ENCODE data around the gene CES5A.
"Not testable (repeated sequence)": the region's sequence is repeated elsewhere in the genome, so short reads cannot be mapped to it uniquely, and the experiment has no call there.

CES5A gene

DNA sequence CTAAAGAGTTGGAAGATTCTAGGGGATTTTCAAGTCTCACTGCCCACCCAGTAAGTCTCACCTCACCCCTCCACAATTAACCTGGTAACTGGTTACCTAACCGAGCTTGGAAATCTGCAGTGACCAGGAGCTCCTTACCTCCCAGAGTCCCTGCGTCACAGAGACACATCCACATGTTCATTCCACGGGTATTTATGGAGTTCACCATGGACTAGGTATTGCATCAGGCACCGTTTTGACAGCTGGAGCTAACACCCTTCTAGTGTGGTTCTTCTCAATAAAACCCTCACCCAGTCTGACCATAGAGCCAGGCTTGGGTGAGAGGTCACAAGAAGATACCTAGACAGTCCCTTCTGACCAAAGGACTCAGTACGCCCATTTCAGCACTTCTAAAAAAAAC, 2.1 kb downstream of the CES5A start:
- no peak for DNase-seq

- DNase-seq = no peak
Measured at GRCh38 chr16:55872130-55872529, 3.0 kb downstream of the CES5A start.

DNA sequence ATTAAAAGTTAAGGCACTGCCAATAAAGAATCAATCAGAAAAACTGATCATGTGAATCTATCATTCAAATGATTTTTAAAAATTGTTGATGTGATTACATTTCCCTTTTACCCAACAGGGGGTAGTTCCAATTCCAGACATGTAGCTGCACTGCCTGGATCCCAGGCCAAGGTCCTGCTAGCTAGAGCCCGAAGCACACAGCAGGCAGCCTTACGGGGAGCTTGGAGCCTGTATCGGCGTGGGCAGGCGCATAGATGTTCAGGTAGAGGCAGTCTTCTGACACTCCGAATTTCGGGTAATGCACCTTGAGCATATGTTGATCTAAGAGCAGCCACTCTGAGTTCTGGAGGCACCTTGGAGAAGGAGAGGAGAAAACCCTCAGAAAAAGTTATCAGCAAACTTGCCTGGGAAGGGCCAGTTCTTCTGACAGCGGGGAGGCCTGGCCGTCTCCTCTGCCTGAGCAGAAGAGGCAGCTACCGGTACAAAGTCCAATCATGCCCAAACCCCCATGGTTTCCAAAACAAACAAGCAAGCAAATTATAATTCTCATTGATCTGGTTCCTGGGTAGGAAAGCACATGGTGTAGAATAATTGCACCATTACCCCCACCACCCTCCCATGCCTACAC, 3.6 kb downstream of the CES5A start:
- DNase-seq = no peak

- DNase-seq = no peak
Measured at GRCh38 chr16:55868980-55869379, 6.2 kb downstream of the CES5A start.

- DNase-seq = no peak
Measured at GRCh38 chr16:55868137-55868536, 7.0 kb downstream of the CES5A start.

- no peak for DNase-seq
Measured at GRCh38 chr16:55861288-55861687, 13.9 kb downstream of the CES5A start.

- DNase-seq = not testable (repeated sequence)
Measured at GRCh38 chr16:55857650-55858049, 17.5 kb downstream of the CES5A start.

- no peak for DNase-seq
Measured at GRCh38 chr16:55856950-55857349, 18.2 kb downstream of the CES5A start.

DNA sequence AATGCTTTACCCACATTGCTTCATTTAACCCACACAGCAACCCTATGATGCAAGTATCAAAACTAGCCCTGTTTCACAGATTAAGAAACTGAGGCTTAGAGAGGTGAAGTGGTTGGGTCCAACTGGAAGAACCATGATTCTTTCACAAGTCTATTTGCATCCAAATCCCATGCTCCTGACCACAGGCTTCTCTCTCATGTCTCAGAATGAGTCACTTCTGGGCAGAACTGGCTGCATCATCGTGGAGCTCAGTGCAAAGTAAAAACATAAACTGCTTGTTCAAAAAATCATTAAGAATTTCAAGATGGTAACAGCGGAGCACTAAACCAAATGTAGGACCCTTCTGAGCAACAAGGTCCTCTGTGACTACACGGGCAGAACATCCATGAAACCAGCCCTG, 22.1 kb downstream of the CES5A start:
- DNase-seq = no peak

DNA sequence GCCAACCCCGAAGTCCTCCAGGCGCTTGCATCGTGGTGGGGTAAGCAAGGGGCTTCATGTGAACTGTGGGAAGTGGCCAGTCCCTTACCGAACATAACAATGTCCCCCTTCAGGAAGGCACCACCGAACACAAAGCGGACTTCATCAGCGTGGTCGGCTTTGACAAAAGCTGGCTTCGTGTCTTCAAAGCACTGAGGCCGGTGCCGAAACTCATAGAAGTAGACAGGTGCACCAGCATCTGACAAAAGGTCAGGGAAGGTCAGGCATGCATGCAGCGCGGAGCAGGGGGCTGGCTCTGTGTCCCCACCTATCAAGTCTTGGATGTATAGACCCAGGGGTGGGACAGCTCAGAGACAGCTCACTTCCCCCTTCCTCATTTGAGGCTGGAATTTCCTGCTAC, 25.6 kb downstream of the CES5A start:
- DNase-seq = no peak

GRCh38 chr16:55846598-55847346, 28.4 kb downstream of the CES5A start:
- DNase-seq = no peak

- no peak for DNase-seq
Measured at GRCh38 chr16:55843105-55843395, 32.1 kb downstream of the CES5A start.

- DNase-seq = peak in 1 of 2 experiments; percentile 4
Measured at GRCh38 chr16:55842369-55843104, 32.6 kb downstream of the CES5A start.

DNA sequence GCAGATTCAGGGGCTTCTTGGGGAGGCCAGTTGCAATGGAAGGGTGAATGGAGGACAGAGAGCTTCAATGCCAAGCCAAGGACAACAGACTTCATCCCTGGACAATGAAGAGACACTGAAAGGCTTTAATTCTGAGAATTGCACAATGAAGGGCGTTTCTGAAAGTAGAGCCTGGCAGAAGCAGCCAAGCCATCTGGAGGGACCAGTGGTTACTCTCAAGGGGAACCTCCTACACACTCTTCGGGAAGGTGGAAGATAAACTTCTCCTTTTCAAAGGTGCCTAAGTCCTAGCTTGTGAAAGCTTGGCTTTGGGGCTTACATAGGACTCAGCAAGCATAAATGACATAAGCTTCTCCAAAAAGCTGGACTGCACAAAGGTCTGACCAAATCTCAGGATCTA, 36.1 kb downstream of the CES5A start:
- no peak for DNase-seq

GRCh38 chr16:55836158-55836611, 39.0 kb downstream of the CES5A start:
- DNase-seq = no peak

- no peak for DNase-seq
Measured at GRCh38 chr16:55835581-55835980, 39.6 kb downstream of the CES5A start.

- not testable (repeated sequence) for DNase-seq
Measured at GRCh38 chr16:55835173-55835572, 40.0 kb downstream of the CES5A start.

DNA sequence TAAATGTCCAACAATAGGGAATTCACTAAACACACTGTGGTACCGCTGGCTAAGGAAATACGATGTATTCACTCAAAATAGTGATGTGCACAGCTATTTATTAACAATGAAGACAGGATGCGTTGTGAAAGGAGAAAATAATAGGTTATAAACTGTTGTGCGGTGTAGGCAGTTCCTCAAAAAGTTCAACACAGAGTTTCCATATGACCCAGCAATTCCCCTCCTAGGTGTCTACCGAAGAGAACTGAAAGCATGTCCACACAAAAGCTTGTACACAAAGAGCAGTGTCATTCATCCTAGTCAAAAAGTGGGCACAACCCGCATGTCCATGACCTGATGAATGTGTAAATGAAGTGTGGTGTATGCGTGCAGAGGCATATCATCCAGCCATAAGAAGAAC, 41.1 kb downstream of the CES5A start:
- no peak for DNase-seq

- no peak for DNase-seq
Measured at GRCh38 chr16:55832773-55833691, 42.1 kb downstream of the CES5A start, which contains the start of gene CES1. CES1 (minus strand) TSS chr16:55833096; CDS start chr16:55833055, 41 bp downstream.

DNA sequence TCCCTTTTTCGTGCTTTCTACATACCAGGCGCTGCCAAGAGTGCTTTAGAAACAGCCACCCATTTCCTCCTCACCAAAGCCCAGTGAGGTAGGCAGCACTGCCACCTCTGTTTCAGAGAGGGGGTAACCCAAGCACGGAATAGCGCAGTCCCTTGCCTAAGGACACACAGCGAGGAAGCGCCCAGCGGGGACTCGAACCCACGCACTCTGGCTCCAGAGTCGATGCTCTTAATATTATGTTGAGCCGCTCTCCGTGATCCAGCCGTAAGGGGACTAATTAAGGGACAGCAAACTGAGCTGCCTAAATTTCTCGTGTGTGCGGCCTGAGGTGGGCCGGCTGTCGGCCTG, 42.8 kb downstream of the CES5A start:
- DNase-seq = no peak

- DNase-seq = no peak
Measured at GRCh38 chr16:55830658-55831294, 44.4 kb downstream of the CES5A start.

GRCh38 chr16:55829232-55829631, 45.9 kb downstream of the CES5A start:
- DNase-seq = not testable (repeated sequence)
